GM21367 (cell line): ENCODE measurements around the gene UMAD1.

Experiments
- ATAC-seq: cut with Tn5 transposase; IDR thresholded peaks from one replicate; pipeline ENCODE4 v1.9.1; 2021; ENCODE audit not compliant: unreplicated experiment

Gene UMAD1

DNA sequence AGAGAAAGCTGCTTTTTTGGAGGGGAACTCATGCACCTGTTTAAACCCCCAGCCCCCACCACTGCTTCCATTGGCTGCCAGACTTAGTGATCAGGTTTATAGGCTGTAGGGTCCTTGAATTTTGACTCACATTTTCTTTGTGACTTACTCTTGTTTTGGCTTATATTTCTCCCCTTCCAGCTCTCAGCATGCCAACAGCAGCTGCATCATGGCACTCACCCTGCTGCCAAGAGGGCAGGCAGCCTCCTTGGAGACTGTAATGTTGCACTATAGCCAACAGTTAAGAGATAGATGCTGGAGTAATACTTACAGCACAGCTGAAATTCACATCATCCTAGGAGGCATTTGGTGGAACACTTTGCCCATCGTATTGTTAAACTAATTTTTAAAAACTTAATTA is 230.0 kb downstream of the UMAD1 start:
- no peak for ATAC-seq

GRCh38 chr7:7876419-7876818 is 235.9 kb downstream of the UMAD1 start:
- no peak for ATAC-seq

- no peak for ATAC-seq
Observed at GRCh38 chr7:7881581-7881980, 241.0 kb downstream of the UMAD1 start.

DNA sequence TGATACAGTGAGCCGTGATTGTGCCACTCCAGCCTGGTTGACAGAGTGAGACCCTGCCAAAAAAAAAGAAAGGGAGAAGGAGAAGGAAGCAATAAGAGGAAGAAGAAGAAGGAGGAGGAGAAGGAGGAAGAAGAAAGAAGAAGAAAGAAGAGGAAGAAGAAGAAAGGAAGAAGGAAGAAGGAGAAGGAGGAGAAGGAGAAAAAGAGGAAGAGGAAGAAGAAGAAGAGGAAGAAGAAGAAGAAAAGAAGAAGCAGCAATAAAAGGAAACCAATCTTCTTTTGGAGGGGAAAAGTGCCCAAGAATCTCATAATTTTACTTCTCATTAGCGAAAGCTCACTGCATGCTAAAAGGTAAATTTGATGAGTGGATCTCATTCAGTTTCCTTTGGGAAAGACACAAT is 242.3 kb downstream of the UMAD1 start:
- no peak for ATAC-seq

DNA sequence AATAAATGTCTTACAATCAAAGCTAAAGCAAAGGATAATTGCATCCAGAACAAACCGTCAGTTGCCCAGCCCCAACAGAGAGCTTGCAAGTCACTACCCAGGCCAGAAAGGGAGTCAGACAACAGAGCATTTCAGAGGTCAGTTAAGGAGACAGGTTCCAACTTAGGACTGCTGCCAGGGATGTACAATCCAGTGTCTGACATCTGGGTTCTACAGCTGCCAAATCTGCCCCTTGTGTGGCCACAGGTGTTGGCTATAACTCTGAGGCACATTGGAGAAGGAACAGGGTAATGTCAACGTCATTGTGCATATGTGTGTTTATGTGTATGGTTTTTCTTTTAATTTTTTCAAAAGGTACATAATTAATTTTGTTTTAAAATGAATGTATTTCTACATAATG is 242.8 kb downstream of the UMAD1 start:
- ATAC-seq, result no peak

DNA sequence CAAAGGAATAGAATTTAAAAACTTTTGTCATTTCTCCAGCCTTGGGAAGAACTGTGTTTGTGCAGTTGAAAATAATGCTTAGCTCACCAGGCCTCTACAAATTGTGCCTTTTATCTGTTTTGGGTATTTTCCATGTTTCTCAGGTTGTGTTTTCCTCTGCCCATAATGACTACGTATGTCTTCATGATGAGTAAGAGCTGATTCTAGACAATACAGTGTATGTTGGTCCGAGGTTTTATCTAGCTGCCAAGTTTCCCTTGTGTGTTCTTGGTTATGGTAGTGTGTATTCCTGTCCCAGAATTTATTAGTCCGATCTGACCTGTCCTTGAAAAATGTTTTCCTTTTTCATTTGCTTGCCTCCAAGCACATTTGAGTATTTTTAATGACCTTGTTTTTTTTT is 244.3 kb downstream of the UMAD1 start:
- no peak for ATAC-seq

DNA sequence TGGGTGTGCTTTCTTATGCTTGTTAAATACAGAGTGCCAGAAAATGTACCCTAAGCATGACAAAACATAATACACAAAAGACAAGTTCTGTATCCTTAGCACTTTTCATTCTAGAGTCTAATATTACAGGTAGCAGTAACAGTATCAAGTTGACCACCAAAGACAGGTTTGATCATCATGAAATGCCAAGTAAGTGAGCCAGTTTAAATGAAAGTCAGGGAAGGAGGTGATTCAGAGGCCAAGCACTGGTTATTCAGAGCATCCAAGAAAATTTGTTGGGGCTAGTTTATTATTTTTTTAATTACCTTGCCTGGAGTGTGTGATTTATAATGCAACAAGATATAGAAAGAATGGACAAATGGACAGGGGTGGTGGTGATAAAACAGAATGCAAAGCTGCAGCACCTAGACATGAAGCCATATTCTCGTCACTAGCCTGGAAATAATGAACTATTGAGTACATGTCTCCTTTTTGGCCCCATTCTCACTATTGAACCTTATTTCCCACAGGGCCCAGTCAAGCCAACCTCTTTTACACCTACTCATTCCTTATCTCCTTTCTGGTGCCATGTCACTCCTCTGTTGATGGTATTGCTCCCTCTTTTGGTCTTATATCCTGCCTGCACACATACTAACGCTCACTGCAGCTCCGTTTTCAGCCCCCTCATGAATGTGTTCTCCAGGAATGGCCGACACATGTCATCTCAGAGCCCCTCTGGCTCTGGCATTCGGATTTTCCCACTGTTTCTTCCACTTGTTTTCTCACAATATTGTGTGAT is 249.4 kb downstream of the UMAD1 start:
- ATAC-seq, result no peak

GRCh38 chr7:7895004-7895650 is 254.6 kb downstream of the UMAD1 start:
- ATAC-seq, result no peak

DNA sequence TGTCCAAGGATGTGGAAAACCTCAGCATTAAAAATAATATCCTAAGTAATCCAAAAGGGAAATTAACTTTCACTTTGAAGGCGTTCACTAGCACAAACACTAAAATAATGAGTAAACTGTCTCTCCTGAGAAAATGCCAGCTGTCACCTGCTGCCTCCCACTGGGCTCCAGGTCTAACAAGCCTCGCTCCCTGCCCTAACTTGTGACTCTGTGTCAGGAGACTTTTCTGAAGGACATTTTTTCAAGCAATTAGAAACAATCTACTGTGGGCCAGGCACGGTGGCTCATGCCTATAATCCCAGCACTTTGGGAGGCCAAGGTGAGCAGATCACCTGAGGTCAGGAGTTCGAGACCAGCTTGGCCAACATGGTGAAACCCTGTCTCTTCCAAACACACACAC is 255.2 kb downstream of the UMAD1 start:
- no peak for ATAC-seq

GRCh38 chr7:7897509-7897908 is 257.0 kb downstream of the UMAD1 start:
- ATAC-seq, result no peak

- ATAC-seq, result no peak
Observed at GRCh38 chr7:7897949-7898515, 257.5 kb downstream of the UMAD1 start.

DNA sequence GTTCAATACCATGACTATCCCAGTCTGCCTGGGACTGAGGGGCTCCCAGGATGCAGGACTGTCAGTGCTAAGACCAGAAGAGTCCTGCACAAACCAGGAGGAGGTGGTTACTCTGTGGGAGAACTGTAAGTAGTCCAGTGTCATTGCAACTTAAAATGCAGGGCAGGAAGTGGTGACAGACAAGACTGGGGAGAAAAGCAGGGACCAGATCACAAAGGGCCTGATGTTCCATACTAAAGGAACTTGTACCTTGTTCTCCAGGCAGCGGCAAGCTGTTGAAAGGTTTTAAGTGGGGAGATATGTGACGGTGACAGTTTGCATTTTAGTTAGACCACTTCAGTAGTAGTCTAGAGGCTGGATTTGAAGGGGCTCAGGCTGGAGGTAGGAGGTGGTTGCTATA is 262.3 kb downstream of the UMAD1 start:
- ATAC-seq, result no peak

- no peak for ATAC-seq
Observed at GRCh38 chr7:7907306-7907705, 266.8 kb downstream of the UMAD1 start.

DNA sequence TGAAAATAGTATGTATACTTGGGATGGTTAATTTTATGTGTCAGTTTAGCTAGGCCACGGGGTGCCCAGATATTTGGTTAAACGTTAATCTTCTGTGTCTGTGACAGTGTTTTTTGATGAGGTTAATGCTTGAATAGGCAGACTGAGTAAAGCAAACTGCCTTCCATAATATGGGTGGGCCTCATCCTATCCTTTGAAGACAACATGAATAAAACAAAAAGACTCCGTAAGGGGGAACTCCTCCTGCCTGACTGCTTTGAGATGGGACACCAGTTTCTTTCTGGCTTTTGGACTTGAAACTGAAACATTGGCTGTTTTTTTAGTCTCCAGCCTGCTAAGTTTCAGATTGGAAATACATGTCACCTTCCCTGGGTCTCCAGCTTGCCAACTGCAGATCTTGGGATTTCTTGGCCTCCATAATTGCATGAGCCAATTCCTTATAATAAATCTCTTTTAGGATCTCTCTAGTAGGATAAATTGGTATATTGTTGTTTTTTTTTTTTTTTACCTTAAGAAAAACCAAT is 268.1 kb downstream of the UMAD1 start:
- no peak for ATAC-seq

DNA sequence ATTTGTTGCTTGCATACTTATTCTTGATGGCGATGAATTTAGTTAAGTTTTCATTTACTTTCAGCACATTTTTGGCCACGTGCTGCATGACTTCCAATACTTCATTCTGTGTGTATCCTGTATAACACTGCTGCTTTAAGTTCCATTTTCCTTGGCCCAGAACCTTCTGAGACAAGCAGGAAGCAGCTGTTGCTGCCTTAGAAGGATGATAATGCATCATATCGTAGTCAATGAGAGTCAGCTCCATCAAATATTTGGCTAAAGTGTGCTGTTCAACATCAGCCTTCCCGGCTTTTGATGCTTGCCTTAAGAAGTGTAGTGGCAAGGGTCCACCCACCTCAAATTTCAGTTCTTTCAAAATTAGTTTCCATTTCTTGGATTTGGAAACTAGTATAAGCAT is 268.8 kb downstream of the UMAD1 start:
- ATAC-seq, result no peak

GRCh38 chr7:7911369-7912123 is 271.0 kb downstream of the UMAD1 start:
- no peak for ATAC-seq

DNA sequence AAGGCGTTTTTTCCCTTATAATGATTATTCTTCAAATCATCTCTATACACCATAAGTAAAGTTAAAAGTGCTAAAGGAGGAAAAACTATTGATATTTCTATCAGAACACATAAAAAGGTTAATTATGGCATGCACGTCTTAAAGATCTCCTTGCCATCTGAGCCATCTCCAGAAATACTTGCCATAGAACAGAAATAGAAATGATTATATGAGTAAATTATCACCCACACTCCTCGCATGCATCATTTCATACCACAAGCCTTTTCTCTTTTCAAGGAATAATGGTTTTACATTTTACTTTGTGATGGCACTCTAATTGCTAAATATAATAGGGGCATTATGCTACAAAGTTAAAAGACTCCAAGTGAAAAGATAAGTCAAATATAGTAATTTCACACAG is 272.4 kb downstream of the UMAD1 start:
- ATAC-seq, result no peak

DNA sequence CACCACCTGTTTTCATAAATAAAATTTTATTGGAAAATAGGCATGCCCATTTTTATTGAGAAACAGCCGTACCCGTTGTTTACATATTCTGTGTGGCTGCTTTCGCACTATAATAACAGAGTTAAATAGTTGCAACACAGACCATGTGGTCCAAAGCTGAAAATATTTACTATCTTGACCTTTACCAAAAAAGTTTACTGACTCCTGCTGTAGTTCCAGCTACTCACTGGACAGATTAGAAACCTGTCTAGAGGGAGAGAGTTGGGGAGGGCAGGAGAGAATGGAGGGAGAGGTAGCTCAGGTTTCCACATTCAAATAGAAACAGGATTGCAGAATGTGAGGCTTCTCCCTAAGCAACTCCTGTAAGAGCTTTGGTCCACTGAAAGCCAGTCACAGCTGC is 273.0 kb downstream of the UMAD1 start:
- ATAC-seq, result no peak

- ATAC-seq, result no peak
Observed at GRCh38 chr7:7914547-7914946, 274.0 kb downstream of the UMAD1 start.

DNA sequence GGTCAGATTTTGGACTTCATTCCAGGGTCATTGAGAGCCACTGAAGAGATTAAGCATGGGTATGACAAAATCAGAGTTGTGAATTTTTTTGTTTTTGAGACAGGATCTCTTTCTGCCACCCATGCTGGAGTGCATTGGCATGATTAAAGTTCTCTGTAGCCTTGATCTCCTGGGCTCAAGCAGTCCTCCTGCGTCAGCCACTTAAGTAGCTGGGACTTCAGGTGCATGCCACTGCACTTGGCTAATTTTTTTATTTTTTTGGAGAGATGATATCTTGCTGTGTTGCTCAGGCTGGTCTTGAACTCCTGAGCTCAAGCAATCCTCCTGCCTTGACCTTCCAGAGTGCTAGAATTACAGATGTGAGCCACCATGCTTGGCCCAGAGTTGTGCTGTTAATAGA is 275.5 kb downstream of the UMAD1 start:
- no peak for ATAC-seq

GRCh38 chr7:7917593-7917992 is 277.0 kb downstream of the UMAD1 start:
- no peak for ATAC-seq
